ENCODE measurements around the gene TRAF3IP1. TPM values are rescaled to one million over a fixed set of nuclear protein-coding genes. Genes with fewer than 3 reads are reported as not detected.
A peak's percentile ranks its signal among the peaks of the same experiment; 100 is the strongest.

TRAF3IP1 gene
- total and polyA plus RNA-seq, 4 donors: 4.0 to 9.1 (median 4.6) TPM

DNA sequence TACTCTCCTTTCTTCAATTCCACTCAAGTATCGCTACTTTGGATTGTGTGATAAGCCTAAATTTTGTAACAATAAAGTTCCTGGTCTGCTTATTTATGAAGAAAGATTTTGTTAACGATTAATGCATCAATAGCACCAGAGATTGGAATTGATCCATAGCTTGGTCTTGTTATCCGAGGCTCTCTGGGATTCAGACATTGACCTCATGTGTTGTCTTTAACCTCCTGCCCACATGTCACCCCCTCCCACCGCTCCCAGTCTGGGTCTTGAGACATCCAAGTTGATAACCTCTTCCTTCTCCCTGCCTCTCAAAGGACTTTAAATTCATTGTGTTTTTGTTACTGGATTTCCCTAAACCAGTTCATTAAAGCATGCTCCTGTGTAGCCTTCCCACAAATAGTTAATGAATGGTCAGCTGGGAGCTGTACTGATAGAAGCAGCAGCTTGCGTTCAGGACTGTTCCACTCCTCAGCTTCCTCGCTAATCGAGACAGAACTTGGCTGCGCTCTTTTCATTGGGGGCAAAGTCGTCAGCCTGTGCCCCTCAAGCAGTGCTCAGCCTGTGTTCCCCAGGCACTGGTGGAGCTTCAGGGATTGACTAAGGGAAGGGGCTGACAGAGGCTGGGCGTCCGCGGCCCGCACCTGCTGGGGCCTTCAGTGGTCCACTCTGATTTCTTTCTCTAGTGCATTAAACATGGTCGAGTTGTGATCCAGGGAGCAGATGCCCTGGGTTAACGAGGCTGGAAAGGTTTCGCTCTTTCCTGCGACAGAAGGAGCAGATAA is 125.3 kb downstream of the TRAF3IP1 start:
- no peak for DNase-seq (ENCODE audit: low spot score)
- Histone ChIP-seq H3K27ac (ENCODE audit: low read depth in 1 of 2, low read length in 2 of 2) (no peak overlapping the region), H3K4me3 (ENCODE audit: low read depth in 1 of 3, low read length in 3 of 3) (no peak overlapping the region), H3K9me3 (ENCODE audit: control insufficient read depth in 4 of 4, low read length in 3 of 4) (no peaks in the 10 kb centered on the region), H3K36me3 (ENCODE audit: control insufficient read depth in 4 of 4, insufficient read depth in 3 of 4, low read depth in 1 of 4, low read length in 3 of 4) (peaks cover 6 to 31% (median 22%) of the 10 kb centered on the region in 4 donors), H3K4me1 (ENCODE audit: control insufficient read depth in 4 of 4, insufficient read depth in 4 of 4, low read length in 3 of 4) (peaks cover 12 to 29% (median 20%) of the 10 kb centered on the region in 4 donors), H3K9ac (ENCODE audit: low read depth in 1 of 2, low read length in 2 of 2) (no peak overlapping the region), H3K27me3 (ENCODE audit: control insufficient read depth in 4 of 4, insufficient read depth in 4 of 4, low read length in 3 of 4) (no peaks in the 10 kb centered on the region)
- WGBS: 82% methylated on average over 17 of the region's 17 CpGs
- TF ChIP-seq, protein P1, sequence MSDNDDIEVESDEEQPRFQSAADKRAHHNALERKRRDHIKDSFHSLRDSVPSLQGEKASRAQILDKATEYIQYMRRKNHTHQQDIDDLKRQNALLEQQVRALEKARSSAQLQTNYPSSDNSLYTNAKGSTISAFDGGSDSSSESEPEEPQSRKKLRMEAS (IDR thresholded peaks at IDR 0.05): no peak
- TF ChIP-seq HNF4A (conservative IDR thresholded peaks at IDR 0.05) (peak; percentile 10 to 70), NR2F2 (IDR thresholded peaks at IDR 0.05) (peak; percentile 21), SP1 (IDR thresholded peaks at IDR 0.05) (peak; percentile 60), HNF4G (IDR thresholded peaks at IDR 0.05) (peak; percentile 47), RXRA (IDR thresholded peaks at IDR 0.05) (peak in 1 of 2 donors; percentile 73), JUND (IDR thresholded peaks at IDR 0.05) (no peak), FOXA1 (IDR thresholded peaks at IDR 0.05) (no peak), GABPA (IDR thresholded peaks at IDR 0.05 in 1 of 2, conservative IDR thresholded peaks at IDR 0.05 in 1 of 2) (no peak)
- TF ChIP-seq, protein P2, sequence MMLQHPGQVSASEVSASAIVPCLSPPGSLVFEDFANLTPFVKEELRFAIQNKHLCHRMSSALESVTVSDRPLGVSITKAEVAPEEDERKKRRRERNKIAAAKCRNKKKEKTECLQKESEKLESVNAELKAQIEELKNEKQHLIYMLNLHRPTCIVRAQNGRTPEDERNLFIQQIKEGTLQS (IDR thresholded peaks at IDR 0.05): peak; percentile 25

DNA sequence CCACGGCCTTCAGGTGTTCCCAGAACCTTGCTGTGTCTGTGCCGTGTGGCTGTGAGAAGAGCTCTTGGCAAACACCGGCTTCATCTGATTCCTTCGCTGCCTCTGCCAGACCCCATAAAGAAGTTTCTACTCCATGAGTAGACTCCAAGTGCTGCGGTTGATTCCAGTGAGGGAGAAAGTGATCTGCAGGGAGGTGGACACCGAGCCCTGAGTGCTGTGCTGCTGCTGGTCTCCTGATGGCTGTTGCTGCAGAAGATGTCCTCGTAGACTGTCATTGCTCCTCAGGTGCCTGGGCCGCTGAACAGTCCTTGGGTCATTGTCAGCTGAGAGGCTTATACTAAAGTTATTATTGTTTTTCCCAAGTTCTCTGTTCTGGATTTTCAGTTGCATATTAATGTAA is 126.1 kb downstream of the TRAF3IP1 start:
- whole genome bisulfite sequencing: 98% methylated on average over 8 of the region's 8 CpGs
- peaks cover 9 to 35% (median 23%) of the 10 kb centered on the region in 4 donors for H3K36me3 ChIP-seq (ENCODE audit: control insufficient read depth in 4 of 4, insufficient read depth in 3 of 4, low read depth in 1 of 4, low read length in 3 of 4)
- no peak for DNase-seq (ENCODE audit: low spot score)

More for the DNA sequence above, 126.1 kb downstream of the TRAF3IP1 start:
- TF ChIP-seq, protein P1 (IDR thresholded peaks at IDR 0.05): no peak
- TF ChIP-seq, protein P3, sequence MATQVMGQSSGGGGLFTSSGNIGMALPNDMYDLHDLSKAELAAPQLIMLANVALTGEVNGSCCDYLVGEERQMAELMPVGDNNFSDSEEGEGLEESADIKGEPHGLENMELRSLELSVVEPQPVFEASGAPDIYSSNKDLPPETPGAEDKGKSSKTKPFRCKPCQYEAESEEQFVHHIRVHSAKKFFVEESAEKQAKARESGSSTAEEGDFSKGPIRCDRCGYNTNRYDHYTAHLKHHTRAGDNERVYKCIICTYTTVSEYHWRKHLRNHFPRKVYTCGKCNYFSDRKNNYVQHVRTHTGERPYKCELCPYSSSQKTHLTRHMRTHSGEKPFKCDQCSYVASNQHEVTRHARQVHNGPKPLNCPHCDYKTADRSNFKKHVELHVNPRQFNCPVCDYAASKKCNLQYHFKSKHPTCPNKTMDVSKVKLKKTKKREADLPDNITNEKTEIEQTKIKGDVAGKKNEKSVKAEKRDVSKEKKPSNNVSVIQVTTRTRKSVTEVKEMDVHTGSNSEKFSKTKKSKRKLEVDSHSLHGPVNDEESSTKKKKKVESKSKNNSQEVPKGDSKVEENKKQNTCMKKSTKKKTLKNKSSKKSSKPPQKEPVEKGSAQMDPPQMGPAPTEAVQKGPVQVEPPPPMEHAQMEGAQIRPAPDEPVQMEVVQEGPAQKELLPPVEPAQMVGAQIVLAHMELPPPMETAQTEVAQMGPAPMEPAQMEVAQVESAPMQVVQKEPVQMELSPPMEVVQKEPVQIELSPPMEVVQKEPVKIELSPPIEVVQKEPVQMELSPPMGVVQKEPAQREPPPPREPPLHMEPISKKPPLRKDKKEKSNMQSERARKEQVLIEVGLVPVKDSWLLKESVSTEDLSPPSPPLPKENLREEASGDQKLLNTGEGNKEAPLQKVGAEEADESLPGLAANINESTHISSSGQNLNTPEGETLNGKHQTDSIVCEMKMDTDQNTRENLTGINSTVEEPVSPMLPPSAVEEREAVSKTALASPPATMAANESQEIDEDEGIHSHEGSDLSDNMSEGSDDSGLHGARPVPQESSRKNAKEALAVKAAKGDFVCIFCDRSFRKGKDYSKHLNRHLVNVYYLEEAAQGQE (IDR thresholded peaks at IDR 0.05): no peak
- TF ChIP-seq FOXA1 (IDR thresholded peaks at IDR 0.05): no peak
- TF ChIP-seq EGR1 (IDR thresholded peaks at IDR 0.05; ENCODE audit: low read depth in 2 of 2): no peak
- TF ChIP-seq GABPA (IDR thresholded peaks at IDR 0.05 in 1 of 2, conservative IDR thresholded peaks at IDR 0.05 in 1 of 2): no peak
- no peak for TF ChIP-seq HNF4G (IDR thresholded peaks at IDR 0.05)
- no peak overlapping the region for H3K9ac ChIP-seq (ENCODE audit: low read depth in 1 of 2, low read length in 2 of 2)
- H3K4me3 ChIP-seq (ENCODE audit: low read depth in 1 of 3, low read length in 3 of 3): no peak overlapping the region
- H3K9me3 ChIP-seq (ENCODE audit: control insufficient read depth in 4 of 4, low read length in 3 of 4): no peaks in the 10 kb centered on the region
- peaks cover 6 to 25% (median 15%) of the 10 kb centered on the region in 4 donors for H3K4me1 ChIP-seq (ENCODE audit: control insufficient read depth in 4 of 4, insufficient read depth in 4 of 4, low read length in 3 of 4)
- H3K27me3 ChIP-seq (ENCODE audit: control insufficient read depth in 4 of 4, insufficient read depth in 4 of 4, low read length in 3 of 4): no peaks in the 10 kb centered on the region
- H3K27ac ChIP-seq (ENCODE audit: low read depth in 1 of 2, low read length in 2 of 2): no peak overlapping the region

All from liver (tissue), 9 donors.